Measurements from ENCODE around the gene FAM187B.

FAM187B gene

GRCh38 chr19:35264268-35265125 is 36.0 kb upstream of the FAM187B start:
- in situ Hi-C loops (cut with HindIII; ENCODE audit: low sequenced_read_pairs), result no loop called here

GRCh38 chr19:35262101-35262761 is 33.7 kb upstream of the FAM187B start:
- in situ Hi-C loops (cut with HindIII; ENCODE audit: low sequenced_read_pairs), result no loop called here

- in situ Hi-C loops (cut with HindIII; ENCODE audit: low sequenced_read_pairs), result no loop called here
Observed at GRCh38 chr19:35261356-35262100, 33.0 kb upstream of the FAM187B start.

GRCh38 chr19:35260694-35261304 is 32.3 kb upstream of the FAM187B start:
- in situ Hi-C loops (cut with HindIII; ENCODE audit: low sequenced_read_pairs), result no loop called here

GRCh38 chr19:35257113-35257461 is 28.5 kb upstream of the FAM187B start:
- in situ Hi-C loops (cut with HindIII; ENCODE audit: low sequenced_read_pairs), result no loop called here

- in situ Hi-C loops (cut with HindIII; ENCODE audit: low sequenced_read_pairs), result no loop called here
Observed at GRCh38 chr19:35256566-35256965, 28.0 kb upstream of the FAM187B start.

GRCh38 chr19:35254341-35255297 is 26.1 kb upstream of the FAM187B start:
- in situ Hi-C loops (cut with HindIII; ENCODE audit: low sequenced_read_pairs), result no loop called here

GRCh38 chr19:35253316-35254286 is 25.1 kb upstream of the FAM187B start:
- in situ Hi-C loops (cut with HindIII; ENCODE audit: low sequenced_read_pairs), result no loop called here

GRCh38 chr19:35251456-35251855 is 22.9 kb upstream of the FAM187B start:
- in situ Hi-C loops (cut with HindIII; ENCODE audit: low sequenced_read_pairs), result no loop called here

GRCh38 chr19:35249848-35250711 is 21.5 kb upstream of the FAM187B start:
- in situ Hi-C loops (cut with HindIII; ENCODE audit: low sequenced_read_pairs), result no loop called here

- in situ Hi-C loops (cut with HindIII; ENCODE audit: low sequenced_read_pairs), result no loop called here
Observed at GRCh38 chr19:35249146-35249847, 20.8 kb upstream of the FAM187B start.

- in situ Hi-C loops (cut with HindIII; ENCODE audit: low sequenced_read_pairs), result no loop called here
Observed at GRCh38 chr19:35248310-35249145, 20.0 kb upstream of the FAM187B start, which contains the start of gene LSR. LSR (plus strand) TSS chr19:35249002; CDS start chr19:35249023, 21 bp downstream.

- in situ Hi-C loops (cut with HindIII; ENCODE audit: low sequenced_read_pairs), result no loop called here
Observed at GRCh38 chr19:35247526-35248309, 19.2 kb upstream of the FAM187B start.

GRCh38 chr19:35246466-35247092 is 18.0 kb upstream of the FAM187B start:
- in situ Hi-C loops (cut with HindIII; ENCODE audit: low sequenced_read_pairs), result no loop called here

- in situ Hi-C loops (cut with HindIII; ENCODE audit: low sequenced_read_pairs), result no loop called here
Observed at GRCh38 chr19:35241417-35241816, 12.9 kb upstream of the FAM187B start.
